GM12873 (cell line): ENCODE data around the gene TNFAIP8L3.

Experiments
- TF ChIP-seq, protein P1 (sequence below): IDR thresholded peaks from 2 replicates; pipeline ENCODE4 v1.5.1; 2012; ENCODE audit warnings: low read depth, mild to moderate bottlenecking, moderate library complexity, low read length, control low read depth; ENCODE audit not compliant: insufficient read depth; ENCODE audit errors: missing control alignments

The TNFAIP8L3 gene

DNA sequence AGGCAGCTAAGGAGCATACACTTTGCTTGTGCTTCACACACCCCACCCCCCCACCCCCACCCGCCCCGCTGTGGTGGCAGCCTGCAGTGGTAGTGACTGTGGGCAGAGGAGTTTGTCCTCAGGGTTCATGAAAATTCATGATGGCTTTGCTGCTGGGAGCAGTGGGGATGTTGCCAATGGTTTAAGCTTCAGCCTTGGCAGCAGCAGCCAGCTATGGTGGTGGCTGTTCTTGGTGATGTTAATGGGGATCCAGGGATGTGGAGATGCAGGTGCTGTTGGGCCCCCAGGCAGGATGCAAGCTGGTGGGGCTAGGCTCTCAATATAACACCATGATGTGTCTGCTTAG, 55.8 kb downstream of the TNFAIP8L3 start:
- TF ChIP-seq, protein P1, sequence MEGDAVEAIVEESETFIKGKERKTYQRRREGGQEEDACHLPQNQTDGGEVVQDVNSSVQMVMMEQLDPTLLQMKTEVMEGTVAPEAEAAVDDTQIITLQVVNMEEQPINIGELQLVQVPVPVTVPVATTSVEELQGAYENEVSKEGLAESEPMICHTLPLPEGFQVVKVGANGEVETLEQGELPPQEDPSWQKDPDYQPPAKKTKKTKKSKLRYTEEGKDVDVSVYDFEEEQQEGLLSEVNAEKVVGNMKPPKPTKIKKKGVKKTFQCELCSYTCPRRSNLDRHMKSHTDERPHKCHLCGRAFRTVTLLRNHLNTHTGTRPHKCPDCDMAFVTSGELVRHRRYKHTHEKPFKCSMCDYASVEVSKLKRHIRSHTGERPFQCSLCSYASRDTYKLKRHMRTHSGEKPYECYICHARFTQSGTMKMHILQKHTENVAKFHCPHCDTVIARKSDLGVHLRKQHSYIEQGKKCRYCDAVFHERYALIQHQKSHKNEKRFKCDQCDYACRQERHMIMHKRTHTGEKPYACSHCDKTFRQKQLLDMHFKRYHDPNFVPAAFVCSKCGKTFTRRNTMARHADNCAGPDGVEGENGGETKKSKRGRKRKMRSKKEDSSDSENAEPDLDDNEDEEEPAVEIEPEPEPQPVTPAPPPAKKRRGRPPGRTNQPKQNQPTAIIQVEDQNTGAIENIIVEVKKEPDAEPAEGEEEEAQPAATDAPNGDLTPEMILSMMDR: no peak

DNA sequence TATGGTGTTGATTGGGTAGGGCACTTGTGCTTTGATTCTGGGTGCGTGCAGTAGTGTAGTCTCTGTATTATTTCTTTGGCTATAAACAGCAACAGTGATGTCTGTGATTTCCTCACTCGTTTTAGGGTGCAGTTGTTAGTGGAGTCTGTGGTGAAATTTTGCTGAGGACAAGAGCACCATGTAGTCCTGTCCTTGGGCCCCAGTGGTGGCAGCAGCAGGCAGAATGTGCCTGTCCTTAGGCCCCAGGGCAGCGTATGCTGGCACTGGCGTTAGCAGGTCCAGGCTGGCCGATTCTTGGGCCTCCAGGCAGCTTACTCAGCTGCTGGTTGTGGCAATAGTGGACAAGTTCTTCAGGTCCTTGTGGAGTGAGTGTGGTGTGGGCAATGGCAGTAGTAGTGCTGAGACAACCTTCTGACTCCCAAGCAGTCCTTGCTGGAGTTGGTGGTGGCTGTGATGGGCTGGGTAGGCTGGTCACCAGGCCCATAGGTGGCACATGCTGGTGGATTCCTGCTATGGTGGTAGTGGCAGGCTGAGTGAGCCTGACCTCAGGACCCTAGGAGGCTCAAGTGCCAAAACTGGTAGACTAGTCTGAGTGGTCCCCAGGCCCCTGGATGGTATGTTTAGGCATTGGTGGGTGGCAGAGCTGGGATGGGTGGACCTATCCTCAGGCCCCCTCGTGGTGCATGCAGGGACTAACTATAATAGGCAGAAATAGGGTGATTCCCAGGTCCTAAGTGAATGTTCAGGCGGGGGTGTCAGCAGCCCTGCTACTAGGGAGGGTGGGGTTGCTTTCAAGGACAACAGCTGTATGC, 56.3 kb downstream of the TNFAIP8L3 start:
- TF ChIP-seq, protein P1: no peak

DNA sequence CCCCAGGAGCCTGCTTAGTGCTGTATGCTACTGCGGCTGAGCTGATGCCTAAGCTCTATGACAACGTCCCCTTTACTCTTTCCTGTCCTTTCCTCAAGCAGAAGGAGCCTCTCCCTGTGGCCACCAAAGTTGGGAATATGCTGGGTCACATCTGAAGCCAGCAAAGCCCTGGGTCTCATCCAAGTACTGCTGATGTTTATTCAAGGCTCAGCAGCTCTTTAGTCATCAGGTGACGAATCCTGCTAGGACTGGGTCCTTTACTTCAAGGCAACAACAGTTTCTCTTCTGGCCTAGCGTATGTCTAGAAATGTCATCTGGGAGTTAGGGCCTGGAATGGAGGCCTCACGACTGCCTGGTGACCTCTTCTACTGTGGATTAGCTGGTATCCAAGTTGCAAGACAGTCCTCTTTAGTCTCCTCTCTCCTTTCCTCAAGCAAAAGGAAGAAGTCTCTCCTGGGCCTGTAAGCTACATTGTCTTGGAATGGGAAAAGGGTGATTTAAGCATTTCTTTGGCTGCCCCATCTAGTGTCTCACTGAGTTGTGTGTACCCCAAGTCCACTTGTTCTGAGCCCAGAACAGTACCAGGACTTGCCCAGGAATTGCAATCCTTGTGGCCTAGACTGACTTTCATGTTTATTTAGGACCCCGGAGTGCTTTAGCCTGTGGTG, 63.9 kb downstream of the TNFAIP8L3 start:
- TF ChIP-seq, protein P1: no peak

DNA sequence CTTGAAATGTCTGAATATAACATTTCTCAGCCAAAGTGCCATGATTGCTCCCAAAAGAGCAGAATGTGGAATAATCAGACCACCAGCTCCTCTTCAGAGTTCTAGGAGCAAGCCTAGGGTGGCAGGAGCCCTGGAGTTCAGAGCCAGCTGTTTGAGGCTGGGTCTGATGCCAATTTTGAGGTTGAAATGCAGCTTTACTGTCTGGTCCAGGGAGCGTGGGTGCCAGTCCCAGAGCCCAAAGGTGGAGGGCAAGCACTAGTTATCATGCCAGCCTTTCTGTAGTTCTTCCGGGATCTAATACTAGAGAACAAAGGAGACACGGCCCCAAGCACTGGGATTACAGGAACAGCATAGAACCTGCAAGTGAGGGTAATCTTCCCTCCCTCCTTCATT, 69.3 kb downstream of the TNFAIP8L3 start:
- TF ChIP-seq, protein P1: no peak

DNA sequence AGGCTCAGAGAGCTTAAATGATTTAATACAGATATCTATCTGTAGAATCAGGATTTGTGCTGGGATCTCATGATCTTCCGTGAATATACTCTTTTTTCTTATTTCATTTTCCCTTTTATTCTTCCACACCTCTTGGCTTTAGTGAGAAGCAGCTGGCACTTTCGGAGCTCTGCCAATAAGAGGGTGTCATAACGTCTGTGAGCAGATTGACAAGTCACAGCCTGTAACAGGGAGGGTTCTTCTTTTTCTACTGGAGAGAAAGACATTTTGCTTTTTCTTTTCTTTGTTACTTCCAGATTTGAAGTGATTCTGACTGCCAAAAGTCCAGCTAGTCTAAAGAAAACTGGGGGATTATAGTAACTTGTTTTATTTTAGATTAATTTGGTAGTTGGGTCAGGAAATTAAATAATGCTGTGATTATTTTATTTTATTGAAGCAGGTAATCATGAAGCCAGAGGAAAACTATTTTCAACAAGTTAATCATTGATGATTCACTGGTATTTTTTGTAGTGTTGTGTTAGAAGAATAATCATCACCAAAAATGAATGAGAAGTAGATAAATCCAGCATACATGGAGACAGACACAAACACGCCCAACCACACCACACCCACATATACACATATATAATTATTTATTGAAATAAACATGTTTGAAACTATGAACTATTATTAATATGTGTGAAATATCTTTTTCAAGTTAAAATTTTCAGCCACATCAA, 69.8 kb downstream of the TNFAIP8L3 start:
- TF ChIP-seq, protein P1: no peak

DNA sequence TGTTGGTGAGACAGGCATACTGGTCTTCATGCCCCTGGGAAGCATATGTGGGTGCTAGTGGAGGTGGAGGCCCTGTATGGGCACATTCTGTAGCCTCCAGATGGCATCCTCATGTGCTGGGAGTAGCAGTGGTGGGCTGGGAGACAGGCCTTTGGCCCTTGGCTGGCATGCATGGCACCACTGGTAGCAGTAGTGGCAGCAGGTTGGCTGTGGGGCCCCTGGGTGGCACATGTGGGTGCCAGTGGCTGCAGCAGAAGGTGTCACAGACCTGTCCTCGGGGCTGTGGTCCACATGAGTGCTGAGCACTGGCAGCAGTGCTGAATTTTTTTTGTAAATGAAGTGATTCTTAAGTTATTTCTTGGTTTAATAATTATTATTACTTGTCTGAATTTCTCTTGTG, 71.2 kb downstream of the TNFAIP8L3 start:
- TF ChIP-seq, protein P1: no peak

DNA sequence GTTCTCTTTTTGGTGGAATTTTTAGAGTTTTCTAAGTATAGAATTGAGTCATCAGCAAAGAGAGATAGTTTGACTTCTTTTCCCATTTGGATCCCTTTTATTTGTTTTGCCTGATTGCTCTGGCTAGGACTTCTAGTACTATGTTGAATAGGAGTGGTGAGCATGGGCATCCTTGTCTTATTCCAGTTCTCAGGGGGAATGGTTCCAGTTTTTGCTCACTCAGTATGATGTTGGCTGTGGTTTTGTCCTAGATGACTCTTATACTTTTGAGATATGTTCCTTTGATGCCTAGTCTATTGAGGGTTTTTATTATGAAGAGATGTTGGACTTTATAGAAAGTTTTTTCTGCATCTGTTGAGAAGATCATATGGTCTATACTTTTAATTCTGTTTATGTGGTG, 72.5 kb downstream of the TNFAIP8L3 start:
- TF ChIP-seq, protein P1: no peak
